Activated CD4-positive, alpha-beta T cell treated with anti-CD3 and anti-CD28 coated beads, Interleukin-2, amount 50 U/mL, for 16 hours (primary cell): ENCODE measurements around the gene NFIX.

Source experiments
- DNase-seq: peaks from one replicate; pipeline ENCODE4 v3.0.0-alpha.2; 2020

NFIX gene

DNA sequence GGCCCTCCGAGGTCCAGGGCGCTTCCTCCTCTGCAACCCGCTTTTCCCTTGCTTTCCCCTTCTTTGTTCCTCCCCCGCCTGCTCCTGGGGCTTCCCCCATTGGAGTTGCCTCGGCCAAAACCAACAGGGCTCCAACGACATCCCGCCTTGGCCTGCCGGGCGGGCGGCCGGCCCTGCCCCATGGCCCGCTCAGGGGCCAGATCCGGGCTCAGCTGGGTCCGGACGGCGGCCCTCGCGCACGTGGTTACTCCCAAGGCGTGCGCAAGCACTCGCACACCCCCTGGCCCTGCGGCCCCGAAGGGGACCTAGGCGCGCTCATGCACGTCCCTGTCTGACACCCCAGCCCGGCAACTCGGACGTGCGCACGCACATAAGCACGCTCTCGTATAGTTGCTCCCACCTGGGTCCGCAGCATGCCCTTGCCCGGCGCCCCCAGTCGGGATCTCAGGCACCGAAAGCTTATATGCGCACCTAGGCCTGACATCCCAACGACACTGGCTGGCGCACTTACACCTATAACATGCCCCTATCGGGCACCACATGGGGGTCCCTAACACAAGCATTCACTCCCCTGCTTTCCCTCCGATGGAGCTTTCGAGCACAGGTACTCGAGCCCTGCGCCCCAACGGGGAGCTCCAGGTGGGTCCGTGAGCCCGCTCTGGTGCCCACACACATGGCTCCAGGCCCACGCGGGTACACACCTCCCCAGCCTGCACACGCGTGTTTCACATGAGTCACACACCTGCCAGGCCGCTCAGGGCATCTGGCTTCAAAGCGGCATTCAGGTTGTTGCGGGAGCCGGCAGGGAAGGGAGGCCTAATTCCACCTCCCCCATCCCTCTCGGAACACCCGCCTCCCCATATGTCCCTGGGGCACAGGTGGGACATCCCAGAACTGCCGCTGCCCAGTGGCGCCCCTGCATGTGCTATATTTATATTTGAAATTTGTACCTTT lies 15.0 kb downstream of the NFIX start:
- no peak for DNase-seq

GRCh38 chr19:13010992-13011652 lies 15.8 kb downstream of the NFIX start:
- no peak for DNase-seq

- no peak for DNase-seq
Measured at GRCh38 chr19:13011653-13012389, 16.5 kb downstream of the NFIX start.

DNA sequence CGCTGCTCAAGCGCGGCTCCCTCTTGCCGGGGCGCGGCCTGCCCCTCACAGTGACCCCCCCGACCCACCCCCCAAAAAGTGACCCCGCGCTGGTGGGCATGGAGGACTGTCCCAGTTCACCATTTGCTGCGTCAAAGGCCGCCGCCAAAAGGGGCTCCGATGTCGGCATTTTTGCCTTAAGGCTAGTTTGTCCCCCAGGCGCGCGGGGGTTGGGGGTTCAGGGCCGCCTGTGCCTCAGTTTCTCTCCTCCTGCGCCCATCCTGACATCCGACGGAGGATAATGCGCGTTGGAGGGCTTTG lies 17.1 kb downstream of the NFIX start:
- DNase-seq: no peak

- DNase-seq: peak; percentile 9
Measured at GRCh38 chr19:13012690-13013608, 17.7 kb downstream of the NFIX start.

DNA sequence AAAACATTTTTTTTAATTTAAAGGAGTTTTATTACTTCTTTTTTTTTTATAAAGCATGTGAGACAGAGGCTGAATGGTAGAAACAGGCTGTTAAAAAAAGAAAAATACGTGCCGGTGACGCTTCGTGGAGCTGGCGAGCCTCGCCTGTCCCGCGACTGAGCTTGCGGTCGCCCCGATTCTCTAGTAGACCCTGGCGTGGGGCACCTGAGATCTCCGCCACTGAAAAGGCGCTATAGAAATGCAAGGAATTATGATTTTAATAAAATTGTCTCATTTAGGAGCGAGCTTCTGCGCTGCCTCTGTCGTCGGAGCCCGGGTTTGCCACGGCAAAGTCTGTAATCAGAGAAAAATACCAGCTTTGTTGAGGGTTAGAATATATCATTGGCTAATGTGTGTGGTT lies 18.4 kb downstream of the NFIX start:
- DNase-seq: no peak

DNA sequence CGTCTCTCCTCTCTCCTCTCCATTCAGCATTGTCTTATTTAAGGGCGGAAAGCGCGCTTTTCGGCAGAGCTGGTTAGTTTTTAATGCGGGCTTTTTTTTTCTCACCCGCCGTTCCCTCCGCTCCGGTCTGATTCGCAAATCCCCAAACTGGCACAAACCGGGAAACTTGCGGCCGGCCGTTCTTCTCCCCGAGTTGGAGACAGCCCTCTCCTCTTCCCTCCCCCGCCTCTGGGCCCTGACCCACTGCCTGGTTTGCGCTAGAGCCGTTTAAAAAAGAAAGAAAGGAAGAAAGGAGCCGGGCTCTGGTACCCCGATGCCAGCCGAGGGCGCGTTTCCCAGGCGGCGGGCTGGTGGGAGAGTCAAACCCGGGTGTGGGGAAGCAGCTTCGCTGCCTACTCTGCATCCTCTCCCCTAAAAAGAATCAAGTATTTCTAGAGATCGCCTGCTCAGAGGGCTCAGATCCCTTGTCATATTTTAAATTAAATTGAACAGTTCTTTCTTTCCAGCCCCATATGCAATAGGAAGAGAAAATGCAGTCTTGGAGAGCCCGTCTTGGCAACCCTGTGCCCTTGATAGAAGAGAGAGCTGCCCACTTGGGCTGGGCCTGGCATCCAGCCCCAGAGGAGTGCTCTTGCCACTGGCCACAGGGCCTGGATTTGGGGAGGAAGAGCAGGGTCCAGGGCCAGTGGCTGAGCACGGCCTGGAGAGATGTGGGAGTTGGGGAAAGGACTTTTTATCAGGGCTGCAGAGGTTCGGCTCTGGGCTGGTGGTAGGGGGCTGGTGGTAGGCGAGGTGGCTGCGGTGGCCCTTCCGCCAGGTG lies 19.0 kb downstream of the NFIX start:
- no peak for DNase-seq

- no peak for DNase-seq
Measured at GRCh38 chr19:13014921-13015280, 19.6 kb downstream of the NFIX start.

GRCh38 chr19:13015361-13016223 lies 20.3 kb downstream of the NFIX start:
- no peak for DNase-seq

DNA sequence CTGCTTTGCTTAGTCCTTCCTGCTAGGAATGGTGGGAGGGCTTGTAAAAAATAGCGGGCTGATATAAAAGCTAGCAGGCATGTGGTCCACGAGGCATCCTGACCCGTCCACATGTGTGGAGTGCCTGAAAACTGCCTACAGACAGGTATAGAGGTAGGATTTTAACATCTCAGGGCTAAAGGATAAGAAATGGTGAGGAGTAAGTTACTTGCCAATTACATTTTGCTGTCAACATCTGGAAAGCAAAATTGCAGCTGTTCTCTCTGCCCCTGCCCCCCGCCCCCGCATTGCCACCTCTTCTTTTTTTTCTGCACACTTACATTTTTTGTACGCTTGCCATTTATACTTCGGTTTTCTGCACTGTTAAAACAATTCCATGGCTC lies 21.0 kb downstream of the NFIX start:
- DNase-seq: no peak

- no peak for DNase-seq
Measured at GRCh38 chr19:13016628-13017305, 21.5 kb downstream of the NFIX start.

- DNase-seq: no peak
Measured at GRCh38 chr19:13017306-13018034, 22.2 kb downstream of the NFIX start.

DNA sequence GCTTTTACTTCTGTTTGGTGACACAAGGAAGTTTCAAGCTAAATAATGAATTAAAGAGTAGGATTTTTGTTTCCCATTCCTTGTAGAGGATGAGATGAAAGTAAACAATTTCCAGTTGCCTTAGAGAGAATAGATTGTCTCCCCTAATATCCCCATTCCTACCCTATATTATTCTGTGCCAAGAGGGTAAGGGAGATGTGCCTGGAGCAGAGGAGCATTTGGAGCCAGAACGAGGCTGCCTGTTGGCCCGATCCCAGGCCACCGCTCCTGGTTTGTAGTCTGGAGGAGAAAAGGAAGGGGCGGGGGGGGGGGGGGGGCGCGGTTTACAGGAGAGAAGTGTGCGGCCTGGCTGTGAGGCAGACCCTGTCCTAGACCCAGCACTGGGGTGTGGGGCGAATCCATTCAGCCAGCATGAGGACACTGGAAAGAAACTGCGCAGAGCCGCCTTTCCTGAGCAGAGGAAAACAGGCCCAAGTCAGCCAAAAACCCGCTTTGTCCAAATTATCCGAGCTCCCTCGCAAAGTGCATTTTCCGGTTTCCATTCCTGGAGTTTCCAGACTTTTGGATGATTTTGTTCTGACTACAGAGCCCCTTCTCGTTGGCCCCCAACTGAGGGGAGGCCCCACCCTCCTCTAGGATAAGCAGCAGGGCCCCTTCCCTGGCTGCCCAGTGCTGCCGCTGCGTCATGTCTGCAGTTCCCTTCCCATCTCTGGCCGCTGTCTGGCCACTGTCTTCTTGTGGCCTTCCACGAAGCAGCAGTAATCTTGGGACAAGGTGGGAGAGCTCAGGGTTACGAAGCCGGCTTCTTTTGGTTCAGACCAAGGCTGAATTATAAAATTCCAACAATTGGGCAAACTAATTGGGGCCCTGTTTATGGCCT lies 23.0 kb downstream of the NFIX start:
- DNase-seq: no peak

GRCh38 chr19:13019332-13019731 lies 24.1 kb downstream of the NFIX start:
- DNase-seq: no peak

GRCh38 chr19:13020002-13020414 lies 24.7 kb downstream of the NFIX start:
- DNase-seq: no peak

DNA sequence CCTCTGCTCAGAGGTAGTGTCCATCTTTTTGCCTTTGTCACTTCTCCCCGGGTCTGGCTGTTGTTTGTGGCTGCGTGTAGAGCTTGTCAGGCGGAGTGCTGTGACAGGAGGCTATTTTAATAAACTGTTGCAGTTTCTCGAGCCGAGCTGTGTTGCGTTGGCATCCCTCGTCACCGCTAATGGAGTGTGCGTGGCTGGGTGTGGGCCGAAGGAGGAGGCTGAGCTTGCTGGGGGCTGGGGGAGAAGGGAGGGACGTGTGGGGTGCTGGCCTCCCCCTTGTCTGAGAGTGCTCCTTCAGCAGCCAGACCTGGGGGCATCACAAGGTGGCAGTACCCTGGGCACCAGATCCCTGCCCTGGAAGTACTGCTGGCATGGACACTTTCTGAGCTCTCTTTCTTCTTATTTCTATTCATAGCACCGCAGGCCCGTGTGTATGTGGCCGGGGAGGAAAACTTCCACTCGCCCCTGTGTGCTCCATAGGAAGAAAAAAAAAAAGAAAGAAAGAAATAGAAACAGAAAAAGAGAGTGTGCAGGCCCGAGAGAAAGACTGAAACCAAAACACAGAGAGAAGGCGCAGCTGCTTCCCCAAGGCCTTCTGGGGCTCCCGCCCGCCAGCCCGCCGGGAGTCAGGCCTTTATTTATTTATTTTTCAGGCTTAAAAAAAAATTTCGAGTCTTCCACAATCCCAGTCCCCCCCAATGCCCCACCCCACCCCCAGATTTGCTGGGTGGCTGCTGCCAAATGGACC lies 27.0 kb downstream of the NFIX start:
- DNase-seq: no peak

DNA sequence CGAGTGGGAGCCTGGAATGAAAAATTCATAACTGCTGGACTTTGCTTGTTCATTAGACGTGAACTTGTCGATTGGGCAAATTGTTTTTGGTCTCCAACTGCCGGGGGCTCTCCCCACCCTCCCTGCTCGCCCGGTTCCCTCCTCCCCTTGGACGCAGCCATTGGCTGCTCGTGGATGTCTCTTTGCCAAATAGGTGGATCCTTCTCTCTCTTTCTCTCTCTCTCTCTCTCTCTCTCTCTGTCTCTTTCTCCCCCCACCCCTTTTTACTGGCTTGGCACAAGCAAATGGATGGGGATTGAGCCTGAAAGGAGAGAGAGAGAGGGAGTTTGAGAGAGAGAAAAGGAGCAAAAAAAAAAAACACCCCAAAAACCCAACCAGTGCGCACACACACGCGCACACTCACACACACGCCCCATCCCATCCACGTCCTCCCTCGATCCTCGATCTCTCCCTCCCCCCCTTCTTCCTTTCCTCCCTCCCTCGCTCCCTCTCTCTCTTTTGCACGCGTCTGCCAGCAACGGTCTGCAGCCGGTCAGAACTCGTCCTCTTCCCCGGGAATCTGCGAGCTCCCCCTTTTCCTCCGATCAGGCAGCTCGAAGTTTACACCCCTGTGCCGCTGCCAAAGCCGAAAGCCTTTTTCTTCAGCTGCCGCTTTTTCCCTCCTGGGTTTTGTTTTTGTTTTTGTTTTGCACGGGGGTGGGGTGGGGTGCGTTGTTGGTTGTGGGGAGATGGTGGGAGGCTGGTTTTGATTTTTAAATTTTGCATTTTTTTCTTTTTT lies 27.8 kb downstream of the NFIX start:
- DNase-seq: no peak
